ENCODE results near the gene SUSD2. TPM values are rescaled to one million over a fixed set of nuclear protein-coding genes. Genes with fewer than 3 reads are reported as not detected.

The SUSD2 gene
- total and polyA plus RNA-seq, 4 donors: 0.14 to 2.5 (median 0.52) TPM

GRCh38 chr22:24141586-24141985 is 39.7 kb upstream of the SUSD2 start:
- Histone ChIP-seq H3K27ac (ENCODE audit: low read depth in 1 of 2, low read length in 2 of 2) (no peak overlapping the region), H3K4me1 (ENCODE audit: control insufficient read depth in 4 of 4, insufficient read depth in 4 of 4, low read length in 3 of 4) (peaks cover 0 to 14% (median 8%) of the 10 kb centered on the region in 4 donors), H3K36me3 (ENCODE audit: control insufficient read depth in 4 of 4, insufficient read depth in 3 of 4, low read depth in 1 of 4, low read length in 3 of 4) (no peaks in the 10 kb centered on the region), H3K4me3 (ENCODE audit: low read depth in 1 of 3, low read length in 3 of 3) (no peak overlapping the region), H3K9me3 (ENCODE audit: control insufficient read depth in 4 of 4, low read length in 3 of 4) (no peaks in the 10 kb centered on the region), H3K9ac (ENCODE audit: low read depth in 1 of 2, low read length in 2 of 2) (no peak overlapping the region), H3K27me3 (ENCODE audit: control insufficient read depth in 4 of 4, insufficient read depth in 4 of 4, low read length in 3 of 4) (no peaks in the 10 kb centered on the region)
- no peak for DNase-seq (ENCODE audit: low spot score)
- no peak for TF ChIP-seq EGR1 (IDR thresholded peaks at IDR 0.05; ENCODE audit: low read depth in 2 of 2)
- WGBS: 94% methylated on average over 2 of the region's 2 CpGs

GRCh38 chr22:24142241-24142640 is 39.0 kb upstream of the SUSD2 start:
- no peak overlapping the region for H3K4me3 ChIP-seq (ENCODE audit: low read depth in 1 of 3, low read length in 3 of 3)
- 94% methylated on average over 2 of the region's 2 CpGs for WGBS
- no peak for TF ChIP-seq EGR1 (IDR thresholded peaks at IDR 0.05; ENCODE audit: low read depth in 2 of 2)
- TF ChIP-seq ZBTB33 (IDR thresholded peaks at IDR 0.05): no peak
- no peak for TF ChIP-seq FOXA2 (IDR thresholded peaks at IDR 0.05)
- TF ChIP-seq TAF1 (conservative IDR thresholded peaks at IDR 0.05): no peak
- TF ChIP-seq ATF3 (IDR thresholded peaks at IDR 0.05): no peak
- TF ChIP-seq JUND (IDR thresholded peaks at IDR 0.05): no peak
- TF ChIP-seq RAD21 (IDR thresholded peaks at IDR 0.05): no peak
- TF ChIP-seq CTCF (IDR thresholded peaks at IDR 0.05; ENCODE audit: low read depth, low read length, missing input control): no peak
- no peak for TF ChIP-seq SP1 (IDR thresholded peaks at IDR 0.05)
- no peak for TF ChIP-seq NR2F2 (IDR thresholded peaks at IDR 0.05)
- no peak for TF ChIP-seq HNF4G (IDR thresholded peaks at IDR 0.05)
- no peak for TF ChIP-seq REST (IDR thresholded peaks at IDR 0.05)
- no peak for TF ChIP-seq FOXA1 (IDR thresholded peaks at IDR 0.05)
- no peak for TF ChIP-seq MAX (IDR thresholded peaks at IDR 0.05)
- no peak for DNase-seq (ENCODE audit: low spot score)
- H3K36me3 ChIP-seq (ENCODE audit: control insufficient read depth in 4 of 4, insufficient read depth in 3 of 4, low read depth in 1 of 4, low read length in 3 of 4): no peaks in the 10 kb centered on the region
- H3K27me3 ChIP-seq (ENCODE audit: control insufficient read depth in 4 of 4, insufficient read depth in 4 of 4, low read length in 3 of 4): no peaks in the 10 kb centered on the region
- H3K27ac ChIP-seq (ENCODE audit: low read depth in 1 of 2, low read length in 2 of 2): no peak overlapping the region
- peaks cover 0 to 14% (median 9%) of the 10 kb centered on the region in 4 donors for H3K4me1 ChIP-seq (ENCODE audit: control insufficient read depth in 4 of 4, insufficient read depth in 4 of 4, low read length in 3 of 4)
- H3K9me3 ChIP-seq (ENCODE audit: control insufficient read depth in 4 of 4, low read length in 3 of 4): no peaks in the 10 kb centered on the region
- H3K9ac ChIP-seq (ENCODE audit: low read depth in 1 of 2, low read length in 2 of 2): no peak overlapping the region
